ENCODE measurements around the gene KCNK3. TPM values are rescaled to one million over a fixed set of nuclear protein-coding genes. Genes with fewer than 3 reads are reported as not detected.
"Not testable (repeated sequence)": the region's sequence is repeated elsewhere in the genome, so short reads cannot be mapped to it uniquely, and the experiment has no call there.

Gene KCNK3
- polyA plus RNA-seq, 3 donors: 0.57 to 1.6 (median 1.2) TPM

DNA sequence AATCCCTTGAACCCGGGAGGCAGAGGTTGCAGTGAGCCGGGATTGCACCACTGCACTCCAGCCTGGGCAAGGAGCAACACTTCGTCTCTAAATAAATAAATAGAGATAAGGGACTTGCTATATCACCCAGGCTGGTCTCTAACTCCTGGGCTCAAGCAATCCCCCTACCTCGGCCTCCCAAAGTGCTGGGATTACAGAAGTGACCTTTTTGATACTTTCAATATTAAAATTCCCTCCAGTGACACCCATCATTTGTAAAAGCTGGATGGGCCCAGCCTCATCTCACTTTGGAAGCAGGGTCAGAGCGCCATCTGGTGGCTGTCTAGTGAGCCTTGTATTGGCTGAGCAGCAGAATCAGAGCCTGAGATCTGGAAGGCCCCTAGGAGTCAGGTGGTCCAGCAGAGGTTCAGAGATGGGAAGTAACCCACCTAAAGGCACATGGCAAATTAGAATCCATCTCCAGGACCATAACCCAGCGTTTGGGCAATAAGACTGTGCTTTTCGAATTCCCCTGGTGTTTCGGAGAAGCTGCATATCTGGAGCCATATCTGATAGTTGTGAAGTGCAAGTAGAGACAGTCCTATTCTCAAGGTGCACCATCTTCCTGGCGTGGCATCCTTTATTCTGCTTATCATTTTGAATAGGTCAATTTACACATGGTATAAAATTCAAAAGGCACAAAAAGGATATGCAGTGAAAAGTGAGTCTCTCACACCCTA is 53.2 kb downstream of the KCNK3 start:
- DNase-seq (ENCODE audit: low read depth in 3 of 3, low spot score in 2 of 3): peak; percentile 53 to 66 (median 65)

DNA sequence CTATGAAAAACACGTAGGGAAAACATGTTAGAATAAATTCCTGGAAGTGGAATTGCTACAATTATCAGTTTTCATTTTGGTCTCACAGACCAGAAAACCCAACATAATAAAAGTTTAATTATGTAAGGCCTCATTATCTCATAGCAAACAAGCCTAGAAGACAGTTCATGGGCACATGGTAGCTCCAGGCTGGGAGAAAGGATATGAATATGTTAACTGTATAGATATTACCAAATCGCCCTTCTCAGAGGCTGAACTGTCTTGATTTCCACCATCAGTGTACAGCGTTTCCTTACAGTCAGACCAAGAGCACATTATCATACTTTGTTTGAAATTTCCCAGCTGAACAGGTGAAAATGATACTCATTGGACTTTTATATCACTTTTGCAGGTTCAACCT is 54.4 kb downstream of the KCNK3 start:
- DNase-seq (ENCODE audit: low read depth in 3 of 3, low spot score in 2 of 3): no peak

DNA sequence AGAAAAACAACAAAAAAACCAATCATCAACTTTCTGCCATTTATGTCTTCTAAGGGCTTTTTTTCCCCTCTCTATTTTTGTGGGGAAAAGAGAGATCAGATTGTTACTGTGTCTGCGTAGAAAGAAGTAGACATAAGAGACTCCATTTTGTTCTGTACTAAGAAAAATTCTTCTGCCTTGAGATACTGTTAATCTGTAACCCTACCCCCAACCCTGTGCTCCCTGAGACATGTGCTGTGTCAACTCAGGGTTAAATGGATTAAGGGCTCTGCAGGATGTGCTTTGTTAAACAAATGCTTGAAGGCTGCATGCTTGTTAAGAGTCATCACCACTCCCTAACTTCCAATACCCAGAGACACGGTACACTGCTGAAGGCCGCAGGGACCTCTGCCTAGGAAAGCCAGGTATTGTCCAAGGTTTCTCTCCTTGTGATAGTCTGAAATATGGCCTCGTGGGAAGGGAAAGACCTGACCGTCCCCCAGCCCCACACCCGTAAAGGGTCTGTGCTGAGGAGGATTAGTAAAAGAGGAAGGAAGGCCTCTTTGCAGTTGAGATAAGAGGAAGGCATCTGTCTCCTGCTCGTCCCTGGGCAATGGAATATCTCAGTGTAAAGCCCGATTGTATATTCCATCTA is 57.4 kb downstream of the KCNK3 start:
- not testable (repeated sequence) for DNase-seq (ENCODE audit: low read depth in 3 of 3, low spot score in 2 of 3)

DNA sequence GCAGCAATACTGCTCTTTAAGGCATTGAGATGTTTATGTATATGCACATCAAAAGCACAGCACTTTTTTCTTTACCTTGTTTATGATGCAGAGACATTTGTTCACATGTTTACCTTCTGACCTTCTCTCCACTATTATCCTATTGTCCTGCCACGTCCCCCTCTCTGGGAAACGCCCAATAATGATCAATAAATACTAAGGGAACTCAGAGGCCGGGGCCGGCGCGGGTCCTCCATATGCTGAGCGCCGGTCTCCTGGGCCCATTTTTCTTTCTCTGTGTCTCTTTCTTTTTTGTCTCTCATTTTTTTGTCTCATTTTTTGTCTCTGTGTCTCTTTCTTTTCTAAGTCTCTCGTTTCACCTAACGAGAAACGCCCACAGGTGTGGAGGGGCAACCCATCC is 57.9 kb downstream of the KCNK3 start:
- not testable (repeated sequence) for DNase-seq (ENCODE audit: low read depth in 3 of 3, low spot score in 2 of 3)

DNA sequence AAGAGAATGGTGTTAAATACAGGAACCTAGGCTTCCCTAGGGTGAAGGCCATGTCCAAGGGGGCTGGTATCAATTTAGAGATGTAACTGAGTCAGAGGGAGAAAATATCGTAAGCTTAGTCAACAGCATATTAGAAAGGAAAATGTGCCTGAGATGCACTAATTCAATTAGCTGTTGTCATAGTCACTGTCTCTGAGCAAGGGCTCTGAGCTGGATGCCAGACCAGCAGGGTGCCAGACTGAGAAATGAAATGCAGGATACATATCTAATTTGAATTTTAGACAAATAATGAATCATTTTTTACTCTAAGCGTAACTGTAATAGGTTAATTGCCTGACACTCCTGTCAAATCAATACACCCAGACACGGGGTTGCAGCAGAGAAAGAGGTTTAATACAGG is 60.1 kb downstream of the KCNK3 start:
- DNase-seq (ENCODE audit: low read depth in 3 of 3, low spot score in 2 of 3): no peak

DNA sequence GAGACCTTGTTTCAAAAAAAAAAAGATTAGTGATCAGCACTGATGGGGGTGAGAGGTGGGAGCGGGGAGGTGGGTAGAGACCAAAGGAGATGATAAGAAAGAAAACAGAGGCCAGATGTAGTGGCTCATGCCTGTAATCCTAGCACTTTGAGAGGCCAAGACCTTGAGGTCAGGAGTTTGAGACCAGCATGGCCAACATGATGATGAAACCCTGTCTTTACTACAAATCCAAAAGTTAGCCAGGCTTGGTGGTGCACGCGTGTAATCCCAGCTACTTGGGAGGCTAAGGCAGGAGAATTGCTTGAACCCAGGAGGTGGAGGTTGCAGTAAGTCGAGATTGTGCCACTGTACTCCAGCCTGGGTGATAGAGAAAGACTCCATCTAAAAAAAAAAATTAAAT is 62.0 kb downstream of the KCNK3 start:
- DNase-seq (ENCODE audit: low read depth in 3 of 3, low spot score in 2 of 3): no peak

DNA sequence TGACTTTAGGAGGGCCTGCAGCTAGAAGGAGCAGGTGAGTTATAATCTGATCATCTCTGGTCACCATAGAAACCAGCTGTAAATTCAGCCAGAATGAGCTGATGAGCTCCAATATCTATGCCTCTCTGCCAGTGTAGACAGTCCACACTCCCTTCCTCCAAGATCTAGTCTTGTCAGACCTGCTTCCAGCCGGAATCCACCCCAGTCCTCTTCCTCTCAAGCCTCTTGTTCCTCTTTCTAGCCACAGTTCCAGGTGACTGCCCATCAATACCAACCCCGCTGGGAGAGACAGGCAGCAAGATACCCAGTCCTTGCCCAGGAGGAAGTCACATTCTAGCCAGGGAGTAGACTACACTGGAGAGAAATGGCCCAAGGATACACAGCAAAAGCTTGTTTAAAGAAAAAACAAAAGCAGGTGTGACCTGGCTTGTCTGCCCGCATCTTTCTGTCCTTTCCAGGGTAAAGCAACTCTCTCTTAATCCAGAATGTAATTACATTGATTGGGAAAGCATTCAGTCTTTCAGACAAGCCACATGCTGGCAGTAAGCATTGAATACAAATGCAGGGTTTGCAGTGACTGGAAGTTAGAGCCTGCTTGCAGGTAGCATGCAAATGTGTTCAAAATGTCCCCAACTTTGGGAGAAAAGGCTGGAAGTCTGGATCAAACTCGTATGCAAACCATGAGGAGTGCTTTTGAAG is 62.6 kb downstream of the KCNK3 start:
- no peak for DNase-seq (ENCODE audit: low read depth in 3 of 3, low spot score in 2 of 3)

DNA sequence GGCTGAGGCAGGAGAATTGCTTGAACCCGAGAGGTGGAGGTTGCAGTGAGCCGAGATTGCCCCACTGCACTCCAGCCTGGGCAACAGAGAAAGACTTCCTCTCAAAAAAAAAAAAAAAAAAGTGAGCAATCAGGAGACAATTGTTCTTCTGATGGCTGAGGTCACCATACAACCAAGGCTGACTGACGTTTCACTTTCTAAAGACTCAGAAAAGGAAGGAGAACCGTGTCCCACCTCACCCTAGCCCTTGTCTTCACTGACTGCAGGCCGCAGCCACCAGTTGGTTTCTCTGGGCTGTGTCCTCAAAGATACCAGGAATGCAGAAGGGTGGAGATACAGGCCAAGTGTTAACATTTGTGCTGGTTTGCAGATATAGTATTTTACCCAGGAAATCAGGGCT is 63.8 kb downstream of the KCNK3 start:
- no peak for DNase-seq (ENCODE audit: low read depth in 3 of 3, low spot score in 2 of 3)

DNA sequence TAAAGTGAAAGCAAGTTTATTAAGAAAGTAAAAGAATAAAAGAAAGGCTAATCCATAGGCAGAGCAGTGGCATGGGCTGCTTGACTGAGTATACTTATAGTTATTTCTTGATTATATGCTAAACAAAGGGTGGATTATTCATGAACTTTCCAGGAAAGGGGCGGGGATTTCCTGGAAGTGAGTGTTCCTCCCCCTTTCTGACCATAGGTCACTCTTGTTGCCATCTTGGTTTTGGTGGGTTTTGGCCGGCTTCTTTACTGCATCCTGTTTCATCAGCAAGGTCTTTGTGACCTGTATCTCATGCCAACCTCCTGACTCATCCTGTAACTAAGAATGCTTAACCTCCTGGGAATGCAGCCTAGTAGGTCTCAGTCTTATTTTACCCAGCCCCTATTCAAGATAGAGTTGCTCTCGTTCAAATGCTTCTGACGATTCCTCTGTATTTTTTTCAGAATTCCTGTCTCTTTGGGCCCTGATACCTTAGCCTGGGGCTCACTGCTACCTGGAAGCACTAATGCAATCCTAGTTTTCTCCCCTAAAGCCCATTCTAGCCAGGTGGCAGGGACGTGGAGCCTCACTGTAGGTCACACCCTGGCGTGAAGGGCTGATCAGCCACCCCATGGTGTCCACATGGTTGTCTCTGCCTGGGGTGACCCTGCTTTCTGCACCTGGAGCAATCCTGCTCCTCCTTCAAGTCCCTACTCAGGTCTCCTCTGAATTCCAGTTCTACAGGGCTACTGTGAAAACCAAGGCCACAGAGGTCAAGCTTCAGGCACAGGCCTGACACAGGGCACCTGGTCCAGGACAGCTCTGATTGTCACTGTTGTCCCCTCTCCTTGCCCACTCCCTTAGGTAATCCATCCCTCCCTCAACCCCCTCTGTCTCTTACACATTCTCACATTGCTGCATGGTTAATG is 65.6 kb downstream of the KCNK3 start:
- DNase-seq (ENCODE audit: low read depth in 3 of 3, low spot score in 2 of 3): no peak

DNA sequence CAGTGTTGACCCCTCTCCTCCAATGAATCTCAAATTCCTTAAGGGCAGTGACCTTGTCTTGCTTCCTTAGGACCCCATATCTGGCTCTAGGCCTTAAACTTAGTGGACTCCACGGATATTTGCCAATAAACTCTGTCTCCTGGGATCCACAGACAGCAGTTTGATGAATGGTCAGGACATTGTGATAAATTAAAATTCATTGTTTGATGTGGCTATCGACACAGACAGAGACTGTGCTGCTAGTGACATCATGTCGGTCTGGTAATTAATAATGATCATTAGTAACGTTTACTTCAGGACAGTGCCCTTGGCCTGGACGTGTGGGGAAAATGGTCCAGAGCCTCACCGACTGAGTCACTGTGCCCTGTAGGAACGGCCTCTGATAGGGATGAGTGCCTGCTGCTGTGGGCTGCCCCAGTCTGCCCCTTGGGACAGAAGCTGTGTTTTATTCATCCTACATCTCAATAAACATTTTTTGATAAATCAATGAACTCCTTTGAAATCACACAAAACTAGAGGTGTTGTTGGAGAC is 66.3 kb downstream of the KCNK3 start:
- no peak for DNase-seq (ENCODE audit: low read depth in 3 of 3, low spot score in 2 of 3)

DNA sequence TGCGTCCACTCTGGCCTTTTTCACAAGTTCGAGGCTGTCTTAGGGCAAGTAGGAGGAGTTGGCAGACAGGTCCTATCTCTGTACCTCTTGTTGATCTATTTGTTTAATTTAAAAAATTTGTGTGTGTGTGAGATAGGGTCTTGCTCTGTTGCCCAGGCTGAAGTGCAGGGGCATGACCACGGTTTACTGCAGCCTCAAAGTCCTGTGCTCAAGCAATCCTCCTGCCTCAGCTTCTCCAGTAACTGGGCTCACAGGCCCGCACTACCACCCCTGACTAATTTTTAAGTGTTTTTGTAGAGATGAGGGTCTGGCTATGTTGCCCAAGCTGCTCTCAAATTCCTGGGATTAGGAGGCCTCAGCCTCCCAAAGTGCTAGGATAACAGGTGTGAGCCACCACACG is 67.3 kb downstream of the KCNK3 start:
- DNase-seq (ENCODE audit: low read depth in 3 of 3, low spot score in 2 of 3): no peak

DNA sequence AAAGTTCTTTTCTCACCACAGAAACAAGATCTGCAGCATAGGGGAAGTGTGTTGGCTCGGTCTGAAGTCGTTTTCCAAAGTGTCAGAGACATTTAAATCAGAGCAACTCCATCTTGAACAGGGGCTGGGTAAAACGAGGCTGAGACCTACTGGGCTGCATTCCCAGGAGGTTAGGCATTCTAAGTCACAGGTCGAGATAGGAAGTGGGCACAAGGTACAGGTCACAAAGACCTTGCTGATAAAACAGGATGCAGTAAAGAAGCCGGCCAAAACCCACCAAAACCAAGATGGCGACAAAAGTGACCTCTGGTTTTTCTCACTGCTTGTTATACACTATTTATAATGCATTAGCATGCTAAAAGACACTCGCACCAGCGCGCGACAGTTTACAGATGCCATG is 68.5 kb downstream of the KCNK3 start:
- not testable (repeated sequence) for DNase-seq (ENCODE audit: low read depth in 3 of 3, low spot score in 2 of 3)

DNA sequence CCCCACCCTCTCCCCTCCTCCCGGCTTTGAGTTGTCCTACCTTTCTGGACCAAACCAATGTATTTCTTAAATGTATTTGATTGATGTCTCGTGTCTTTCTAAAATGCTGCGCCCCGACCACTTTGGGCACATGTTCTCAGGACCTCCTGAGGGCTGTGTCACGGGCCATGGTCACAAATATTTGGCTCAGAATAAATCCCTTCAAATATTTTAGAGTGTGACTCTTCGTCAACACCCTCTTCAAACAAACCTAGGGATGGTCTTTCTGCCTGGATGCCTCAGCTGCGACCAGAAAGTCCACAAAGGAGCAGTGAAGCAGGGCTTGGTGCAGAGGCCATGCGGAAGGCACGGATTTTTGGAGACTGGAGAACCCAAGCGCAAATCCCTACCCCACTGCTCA is 70.5 kb downstream of the KCNK3 start:
- no peak for DNase-seq (ENCODE audit: low read depth in 3 of 3, low spot score in 2 of 3)

DNA sequence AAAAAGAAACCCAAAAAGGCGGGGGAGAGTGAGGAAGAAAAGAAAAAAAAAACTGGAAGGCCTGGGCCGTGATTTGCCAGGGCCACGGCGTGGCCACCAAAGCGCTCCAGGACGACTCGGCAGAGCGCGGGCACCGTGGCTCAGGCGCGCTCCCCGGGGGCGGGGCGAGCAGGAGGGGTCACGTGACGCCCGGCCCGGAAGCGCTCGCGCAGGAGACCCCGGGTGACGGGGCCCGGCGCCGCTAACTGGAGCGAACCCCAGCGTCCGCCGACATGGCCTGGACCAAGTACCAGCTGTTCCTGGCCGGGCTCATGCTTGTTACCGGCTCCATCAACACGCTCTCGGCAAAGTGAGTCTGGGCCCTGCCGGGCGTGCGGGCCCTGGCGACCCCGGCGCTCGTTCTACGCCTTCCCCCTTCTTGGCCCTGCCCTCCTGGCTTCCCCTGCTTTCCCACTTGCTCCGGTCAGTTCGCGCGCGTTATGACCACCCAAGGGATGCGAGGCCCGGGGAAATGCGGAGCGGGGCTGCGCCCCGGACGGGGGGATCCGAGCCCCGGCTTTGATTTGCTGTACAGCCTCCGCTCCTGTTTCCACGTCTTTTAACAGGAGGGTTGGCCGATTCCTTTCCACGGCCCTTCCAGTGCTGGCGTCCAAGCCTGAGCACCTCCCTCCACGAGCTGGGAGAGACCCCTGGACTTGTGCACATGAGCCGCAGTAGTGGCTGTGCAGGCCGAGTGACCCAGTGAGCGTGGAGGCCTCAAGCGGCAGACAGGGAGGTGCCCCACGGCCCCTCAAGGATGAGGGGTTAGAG is 71.8 kb downstream of the KCNK3 start, which contains the start of gene SLC35F6:
TSS of gene SLC35F6 (plus strand) at position 207 of the 810 bp plus-strand sequence. CDS start at position 273, 66 bp downstream.
- peak; percentile 38 to 69 (median 67) for DNase-seq (ENCODE audit: low read depth in 3 of 3, low spot score in 2 of 3)

DNA sequence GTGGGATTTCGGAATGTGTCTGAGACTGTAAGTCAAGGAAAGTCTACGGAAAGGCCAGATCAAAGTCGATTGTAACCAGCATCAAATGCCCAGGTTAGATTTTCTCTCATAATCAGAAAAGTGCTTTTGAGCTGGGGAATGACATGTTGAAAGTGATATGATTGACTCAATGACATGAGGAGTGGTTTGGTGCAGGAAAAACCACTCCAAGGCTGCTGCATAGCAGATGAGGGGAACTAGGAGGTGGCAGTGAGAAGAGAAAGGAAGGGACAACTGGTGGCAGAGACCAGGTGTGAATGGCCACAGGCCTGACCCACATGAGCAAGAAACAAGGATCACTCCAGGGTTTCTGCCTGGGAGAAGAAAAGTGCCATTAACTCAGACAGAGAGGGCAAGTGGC is 72.4 kb downstream of the KCNK3 start:
- DNase-seq (ENCODE audit: low read depth in 3 of 3, low spot score in 2 of 3): no peak

DNA sequence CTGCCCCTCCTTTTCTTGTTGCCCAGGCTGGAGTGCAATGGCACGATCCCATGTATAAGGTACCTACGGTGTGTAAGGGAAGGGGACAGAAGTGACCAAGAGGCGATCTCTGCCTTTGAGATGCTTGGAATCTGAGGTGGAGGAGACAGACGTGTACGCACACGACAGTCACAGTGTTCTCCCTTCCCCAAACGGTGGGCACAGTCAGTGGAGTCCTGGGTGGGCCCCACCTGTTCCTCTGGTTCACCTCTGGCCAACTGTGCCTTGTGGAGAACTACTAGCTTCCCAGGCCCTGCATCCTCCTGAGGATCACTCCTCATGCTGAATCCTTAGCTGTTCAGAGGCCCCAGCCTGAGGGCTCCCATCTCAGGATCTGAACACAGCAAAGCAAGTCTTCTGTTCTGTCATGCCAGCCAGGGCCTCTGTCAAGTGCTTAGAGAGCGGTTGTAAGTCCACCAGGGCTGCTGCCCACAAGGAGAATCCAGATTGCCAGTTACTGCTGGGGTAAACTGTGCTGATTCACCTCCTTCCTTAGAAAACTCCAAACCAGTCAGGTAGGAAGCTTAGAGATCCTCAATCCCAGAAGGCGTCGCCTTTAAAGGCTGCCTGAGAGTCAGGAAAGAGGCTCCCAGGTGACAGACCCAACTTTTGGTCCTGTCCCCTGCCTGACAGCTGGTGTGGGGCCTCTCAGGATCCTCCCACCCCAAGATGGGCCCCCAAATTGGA is 73.1 kb downstream of the KCNK3 start:
- DNase-seq (ENCODE audit: low read depth in 3 of 3, low spot score in 2 of 3): no peak

DNA sequence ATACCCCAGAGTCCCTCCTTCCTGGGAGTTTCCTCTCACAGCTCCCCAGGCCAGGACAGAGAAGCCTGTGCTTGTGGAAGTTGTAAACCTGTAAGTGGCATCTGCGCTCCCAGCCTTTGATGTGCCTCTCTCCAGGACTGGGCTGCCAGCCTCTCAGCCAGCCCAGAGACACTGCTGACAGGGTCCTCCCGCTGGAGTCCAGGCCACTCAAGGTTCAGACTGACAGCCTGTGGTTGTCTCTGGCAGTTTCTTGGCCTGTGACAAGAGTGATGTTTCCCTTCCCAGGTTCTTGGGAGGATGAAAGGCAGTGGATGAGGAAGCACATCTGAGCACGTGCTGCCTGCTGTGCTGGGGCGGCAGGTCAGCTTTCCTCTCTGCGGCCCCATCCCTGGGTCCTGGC is 74.6 kb downstream of the KCNK3 start:
- no peak for DNase-seq (ENCODE audit: low read depth in 3 of 3, low spot score in 2 of 3)

DNA sequence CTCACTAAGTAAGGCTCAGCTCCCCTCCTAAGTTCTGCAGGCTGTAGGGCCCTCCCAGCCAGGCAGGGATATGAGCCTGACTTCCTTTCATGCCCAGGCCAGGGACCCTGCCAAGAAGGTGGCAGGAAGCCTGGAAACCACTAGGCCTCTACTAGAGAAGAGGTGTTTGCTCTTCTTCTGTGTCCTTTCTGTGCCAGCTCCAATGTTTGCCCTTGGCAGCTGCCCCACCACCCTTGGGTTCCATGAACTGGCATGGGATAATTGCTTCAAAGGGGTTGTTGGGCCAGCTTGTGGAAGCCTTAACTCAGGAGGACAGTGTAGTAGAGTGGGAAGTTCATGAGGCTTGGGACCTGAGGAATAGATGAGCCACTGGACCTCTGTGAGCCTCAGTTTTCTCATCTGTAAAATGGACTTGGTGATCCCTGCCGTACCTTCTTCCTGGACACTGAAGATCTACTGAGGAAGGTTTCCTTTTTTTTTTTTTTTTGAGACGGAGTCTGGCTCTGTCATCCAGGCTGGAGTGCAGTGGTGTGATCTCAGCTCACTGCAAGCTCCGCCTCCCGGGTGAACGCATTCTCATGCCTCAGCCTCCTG is 75.5 kb downstream of the KCNK3 start:
- DNase-seq (ENCODE audit: low read depth in 3 of 3, low spot score in 2 of 3): no peak

DNA sequence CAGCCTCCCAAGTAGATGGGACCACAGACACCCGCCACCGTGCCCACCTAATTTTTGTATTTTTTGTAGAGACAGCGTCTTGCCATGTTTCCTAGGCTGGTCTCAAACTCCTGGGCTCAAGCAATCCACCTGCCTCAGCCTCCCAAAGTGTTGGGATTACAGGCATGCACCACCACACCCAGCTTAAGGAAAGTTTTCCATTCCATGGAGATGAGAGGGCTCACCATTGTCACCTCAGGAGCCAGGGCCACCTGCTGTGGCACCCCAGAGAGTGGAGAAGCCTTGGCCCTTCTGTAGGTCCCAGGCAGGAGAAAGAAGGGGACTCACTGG is 76.2 kb downstream of the KCNK3 start:
- DNase-seq (ENCODE audit: low read depth in 3 of 3, low spot score in 2 of 3): no peak

All from right renal cortex interstitium (tissue), 3 donors.